ENCODE results near the gene VIPR1.

Gene VIPR1

GRCh38 chr3:42515976-42516375 lies 13.5 kb downstream of the VIPR1 start:
- H3K36me3 ChIP-seq (ENCODE audit: insufficient read depth) = no peaks in the 10 kb centered on the region
- no peak overlapping the region for H3K9ac ChIP-seq
- no peak overlapping the region for H3K4me2 ChIP-seq
- no peak for TF ChIP-seq CTCF (conservative IDR thresholded peaks at IDR 0.05; ENCODE audit: low read depth, low read length)
- no peak overlapping the region for H3K27ac ChIP-seq
- H3K4me1 ChIP-seq (ENCODE audit: low read depth, poor library complexity, severe bottlenecking) = no peaks in the 10 kb centered on the region
- no peak overlapping the region for H3K4me3 ChIP-seq (IDR thresholded peaks at IDR 0.05; ENCODE audit: insufficient read depth, low read depth, low read length)
- H2AFZ ChIP-seq (ENCODE audit: low read depth) = no peak overlapping the region
- no peaks in the 10 kb centered on the region for H3K79me2 ChIP-seq (ENCODE audit: insufficient read depth, low read depth)
- H3K27me3 ChIP-seq (ENCODE audit: insufficient read depth, low read depth) = no peaks in the 10 kb centered on the region
- no peaks in the 10 kb centered on the region for H4K20me1 ChIP-seq (ENCODE audit: insufficient read depth)

DNA sequence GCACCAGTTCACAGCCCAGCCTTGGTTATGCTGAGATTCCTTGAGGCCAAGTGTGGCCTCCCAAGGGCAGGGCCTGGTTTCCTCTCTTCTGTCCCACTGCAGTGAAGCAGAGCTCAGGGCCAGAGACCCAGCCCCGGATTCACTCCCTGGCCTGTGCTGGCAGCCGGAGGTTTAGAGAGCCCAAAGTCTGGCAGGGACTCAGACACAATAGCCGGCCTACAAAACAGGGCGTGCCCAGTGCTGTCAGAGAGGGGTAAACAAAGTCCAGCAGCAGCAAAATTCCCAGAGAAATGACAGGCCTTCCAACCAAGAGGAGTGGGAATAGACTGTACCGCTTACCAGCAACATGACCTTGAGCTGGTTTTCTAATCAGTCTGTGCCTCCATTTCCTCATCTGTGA lies 14.0 kb downstream of the VIPR1 start:
- Histone ChIP-seq H3K4me2 (no peak overlapping the region), H3K4me3 (IDR thresholded peaks at IDR 0.05; ENCODE audit: insufficient read depth, low read depth, low read length) (no peak overlapping the region), H3K27ac (no peak overlapping the region), H3K9ac (no peak overlapping the region), H3K27me3 (ENCODE audit: insufficient read depth, low read depth) (no peaks in the 10 kb centered on the region), H3K79me2 (ENCODE audit: insufficient read depth, low read depth) (no peaks in the 10 kb centered on the region), H3K4me1 (ENCODE audit: low read depth, poor library complexity, severe bottlenecking) (no peaks in the 10 kb centered on the region), H4K20me1 (ENCODE audit: insufficient read depth) (no peaks in the 10 kb centered on the region), H2AFZ (ENCODE audit: low read depth) (no peak overlapping the region), H3K36me3 (ENCODE audit: insufficient read depth) (no peaks in the 10 kb centered on the region)
- no peak for TF ChIP-seq CTCF (conservative IDR thresholded peaks at IDR 0.05; ENCODE audit: low read depth, low read length)

- Histone ChIP-seq H3K36me3 (ENCODE audit: insufficient read depth) (no peaks in the 10 kb centered on the region), H3K9ac (no peak overlapping the region), H2AFZ (ENCODE audit: low read depth) (no peak overlapping the region), H3K4me1 (ENCODE audit: low read depth, poor library complexity, severe bottlenecking) (no peaks in the 10 kb centered on the region), H3K4me2 (no peak overlapping the region), H3K27me3 (ENCODE audit: insufficient read depth, low read depth) (no peaks in the 10 kb centered on the region), H3K27ac (no peak overlapping the region), H3K79me2 (ENCODE audit: insufficient read depth, low read depth) (no peaks in the 10 kb centered on the region), H4K20me1 (ENCODE audit: insufficient read depth) (no peaks in the 10 kb centered on the region), H3K4me3 (IDR thresholded peaks at IDR 0.05; ENCODE audit: insufficient read depth, low read depth, low read length) (no peak overlapping the region)
- TF ChIP-seq CTCF (conservative IDR thresholded peaks at IDR 0.05; ENCODE audit: low read depth, low read length) = no peak
Observed at GRCh38 chr3:42517117-42517516, 14.7 kb downstream of the VIPR1 start.

DNA sequence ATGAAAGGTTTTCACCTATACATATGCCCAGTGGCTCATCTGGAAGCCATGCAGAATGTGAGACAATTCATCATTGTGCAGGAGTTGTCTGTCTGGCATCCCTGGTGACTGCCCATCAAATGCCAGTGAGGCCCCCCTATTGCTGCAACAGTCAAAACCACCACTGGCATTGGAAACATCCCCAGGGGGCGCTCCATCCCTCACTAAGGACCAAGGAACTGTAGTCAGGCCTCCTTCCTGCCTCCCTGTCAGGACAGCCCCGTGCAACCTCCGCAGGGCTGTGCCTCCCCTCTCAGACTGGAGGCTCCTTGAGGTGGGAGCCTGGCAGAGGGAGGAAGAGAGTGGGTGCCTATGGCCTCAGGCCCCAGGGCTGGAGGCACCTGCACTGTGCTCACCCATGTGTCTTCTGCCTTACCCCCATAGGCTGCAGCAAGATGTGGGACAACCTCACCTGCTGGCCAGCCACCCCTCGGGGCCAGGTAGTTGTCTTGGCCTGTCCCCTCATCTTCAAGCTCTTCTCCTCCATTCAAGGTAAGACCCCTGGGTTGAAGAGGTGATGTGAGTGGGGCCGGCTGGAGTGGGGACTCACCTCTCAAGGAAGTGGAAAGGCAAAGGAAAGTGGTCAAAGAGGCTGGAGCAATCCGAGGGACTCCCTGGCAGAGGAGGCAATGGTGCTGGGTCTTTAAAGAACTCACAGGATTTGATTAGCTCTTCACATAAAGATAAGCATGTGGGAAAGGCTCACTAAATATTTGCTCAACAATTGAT lies 16.5 kb downstream of the VIPR1 start:
- TF ChIP-seq CTCF (conservative IDR thresholded peaks at IDR 0.05; ENCODE audit: low read depth, low read length) = no peak
- Histone ChIP-seq H3K36me3 (ENCODE audit: insufficient read depth) (no peaks in the 10 kb centered on the region), H3K79me2 (ENCODE audit: insufficient read depth, low read depth) (no peaks in the 10 kb centered on the region), H4K20me1 (ENCODE audit: insufficient read depth) (no peaks in the 10 kb centered on the region), H3K27ac (no peak overlapping the region), H3K4me2 (no peak overlapping the region), H3K9ac (no peak overlapping the region), H2AFZ (ENCODE audit: low read depth) (no peak overlapping the region), H3K4me3 (IDR thresholded peaks at IDR 0.05; ENCODE audit: insufficient read depth, low read depth, low read length) (no peak overlapping the region), H3K27me3 (ENCODE audit: insufficient read depth, low read depth) (no peaks in the 10 kb centered on the region), H3K4me1 (ENCODE audit: low read depth, poor library complexity, severe bottlenecking) (no peaks in the 10 kb centered on the region)

Data from KMS-11 (cell line).